ENCODE measurements around the gene TNFRSF1B.

TNFRSF1B gene

GRCh38 chr1:12245116-12245515 is 78.3 kb downstream of the TNFRSF1B start:
- no peak for TF ChIP-seq CTCF (IDR thresholded peaks at IDR 0.05; ENCODE audit: control extremely low read depth, extremely low read depth, low read depth, missing control alignments)
- CTCF ChIA-PET = interaction anchor here (3.6 kb wide), 1 partner anchor 11 kb away, joined by 16 read pairs; no protein-coding TSS in a partner anchor
- POLR2A ChIA-PET = no interaction called here
- no peak for DNase-seq (ENCODE audit: extremely low spot score)

GRCh38 chr1:12245733-12246132 is 78.9 kb downstream of the TNFRSF1B start:
- no peak for DNase-seq (ENCODE audit: extremely low spot score)
- CTCF ChIA-PET = interaction anchor here (3.6 kb wide), 1 partner anchor 11 kb away, joined by 16 read pairs; no protein-coding TSS in a partner anchor
- TF ChIP-seq CTCF (IDR thresholded peaks at IDR 0.05; ENCODE audit: control extremely low read depth, extremely low read depth, low read depth, missing control alignments) = no peak
- POLR2A ChIA-PET = no interaction called here

GRCh38 chr1:12246584-12246983 is 79.8 kb downstream of the TNFRSF1B start:
- CTCF ChIA-PET = no interaction called here
- TF ChIP-seq CTCF (IDR thresholded peaks at IDR 0.05; ENCODE audit: control extremely low read depth, extremely low read depth, low read depth, missing control alignments) = no peak
- POLR2A ChIA-PET = no interaction called here
- no peak for DNase-seq (ENCODE audit: extremely low spot score)

- no peak for TF ChIP-seq CTCF (IDR thresholded peaks at IDR 0.05; ENCODE audit: control extremely low read depth, extremely low read depth, low read depth, missing control alignments)
- DNase-seq (ENCODE audit: extremely low spot score) = no peak
- ChIA-PET POLR2A (no interaction called here), CTCF (interaction anchor here (1.2 kb wide), 1 partner anchor 27 kb away, joined by 5 read pairs; no protein-coding TSS in a partner anchor)
These were observed 82.4 kb downstream of the TNFRSF1B start for GRCh38 chr1:12249181-12249580.

GRCh38 chr1:12249748-12250147 is 83.0 kb downstream of the TNFRSF1B start:
- DNase-seq (ENCODE audit: extremely low spot score) = no peak
- POLR2A ChIA-PET = no interaction called here
- no peak for TF ChIP-seq CTCF (IDR thresholded peaks at IDR 0.05; ENCODE audit: control extremely low read depth, extremely low read depth, low read depth, missing control alignments)
- CTCF ChIA-PET = interaction anchor here (1.0 kb wide), 1 partner anchor 125 kb away, joined by 4 read pairs; no protein-coding TSS in a partner anchor

GRCh38 chr1:12251442-12251841 is 84.7 kb downstream of the TNFRSF1B start:
- DNase-seq (ENCODE audit: extremely low spot score) = no peak
- ChIA-PET CTCF (no interaction called here), POLR2A (no interaction called here)
- TF ChIP-seq CTCF (IDR thresholded peaks at IDR 0.05; ENCODE audit: control extremely low read depth, extremely low read depth, low read depth, missing control alignments) = no peak

- POLR2A ChIA-PET = no interaction called here
- TF ChIP-seq CTCF (IDR thresholded peaks at IDR 0.05; ENCODE audit: control extremely low read depth, extremely low read depth, low read depth, missing control alignments) = no peak
- CTCF ChIA-PET = interaction anchor here (1.1 to 1.9 kb wide), 4 partner anchors 13 to 365 kb away, joined by 3 to 4 read pairs (median 3); no protein-coding TSS in a partner anchor
- DNase-seq (ENCODE audit: extremely low spot score) = no peak
These were observed 89.1 kb downstream of the TNFRSF1B start for GRCh38 chr1:12255913-12256312.

Data from GM10248 (cell line).